ENCODE results near the gene TBCB.

Gene TBCB

GRCh38 chr19:36136964-36137686 is 21.9 kb downstream of the TBCB start:
- Histone ChIP-seq H3K27ac (ENCODE audit: low read length) (no peak overlapping the region), H3K36me3 (ENCODE audit: control insufficient read depth, insufficient read depth, low read length) (no peaks in the 10 kb centered on the region), H3K27me3 (ENCODE audit: control insufficient read depth, insufficient read depth, low read length) (no peaks in the 10 kb centered on the region), H3K4me1 (ENCODE audit: control insufficient read depth, insufficient read depth, low read length) (no peaks in the 10 kb centered on the region), H3K4me3 (ENCODE audit: low read length) (no peak overlapping the region), H3K9me3 (ENCODE audit: control insufficient read depth, insufficient read depth, low read length) (no peaks in the 10 kb centered on the region)
- WGBS (ENCODE audit: insufficient coverage, insufficient read length): no CpG with 5 or more reads among the region's 12 CpGs
- DNase-seq (ENCODE audit: low read depth, low spot score): no peak

GRCh38 chr19:36139120-36139472 is 23.8 kb downstream of the TBCB start:
- Histone ChIP-seq H3K27me3 (ENCODE audit: control insufficient read depth, insufficient read depth, low read length) (no peaks in the 10 kb centered on the region), H3K9me3 (ENCODE audit: control insufficient read depth, insufficient read depth, low read length) (no peaks in the 10 kb centered on the region), H3K4me3 (ENCODE audit: low read length) (peak overlapping the region; percentile 82), H3K36me3 (ENCODE audit: control insufficient read depth, insufficient read depth, low read length) (peaks cover 3% of the 10 kb centered on the region; the same call in 1 of the 2 replicates), H3K27ac (ENCODE audit: low read length) (no peak overlapping the region), H3K4me1 (ENCODE audit: control insufficient read depth, insufficient read depth, low read length) (no peaks in the 10 kb centered on the region)
- no CpG with 5 or more reads among the region's 7 CpGs for WGBS (ENCODE audit: insufficient coverage, insufficient read length)
- DNase-seq (ENCODE audit: low read depth, low spot score): no peak

- H3K9me3 ChIP-seq (ENCODE audit: control insufficient read depth, insufficient read depth, low read length): no peaks in the 10 kb centered on the region
- H3K36me3 ChIP-seq (ENCODE audit: control insufficient read depth, insufficient read depth, low read length): peaks cover 5% of the 10 kb centered on the region; the same call in 1 of the 2 replicates
- H3K4me1 ChIP-seq (ENCODE audit: control insufficient read depth, insufficient read depth, low read length): no peaks in the 10 kb centered on the region
- no peak within 1 kb of the TSS for H3K27ac ChIP-seq (ENCODE audit: low read length)
- peak within 1 kb of the TSS; percentile 82 for H3K4me3 ChIP-seq (ENCODE audit: low read length)
- DNase-seq (ENCODE audit: low read depth, low spot score): peak; percentile 98
- H3K27me3 ChIP-seq (ENCODE audit: control insufficient read depth, insufficient read depth, low read length): no peaks in the 10 kb centered on the region
- WGBS (ENCODE audit: insufficient coverage, insufficient read length): no CpG with 5 or more reads among the region's 75 CpGs
Measured at GRCh38 chr19:36139473-36140303, 24.4 kb downstream of the TBCB start, which contains the start of gene CAPNS1. CAPNS1 (plus strand) TSS chr19:36140066; CDS start chr19:36141012, 946 bp downstream.

GRCh38 chr19:36140304-36141038 is 25.2 kb downstream of the TBCB start:
- Histone ChIP-seq H3K9me3 (ENCODE audit: control insufficient read depth, insufficient read depth, low read length) (no peaks in the 10 kb centered on the region), H3K36me3 (ENCODE audit: control insufficient read depth, insufficient read depth, low read length) (peaks cover 6% of the 10 kb centered on the region), H3K27me3 (ENCODE audit: control insufficient read depth, insufficient read depth, low read length) (no peaks in the 10 kb centered on the region), H3K4me3 (ENCODE audit: low read length) (peak overlapping the region; percentile 82), H3K27ac (ENCODE audit: low read length) (no peak overlapping the region), H3K4me1 (ENCODE audit: control insufficient read depth, insufficient read depth, low read length) (no peaks in the 10 kb centered on the region)
- DNase-seq (ENCODE audit: low read depth, low spot score): no peak
- whole genome bisulfite sequencing (ENCODE audit: insufficient coverage, insufficient read length): no CpG with 5 or more reads among the region's 31 CpGs

GRCh38 chr19:36141039-36141927 is 26.0 kb downstream of the TBCB start:
- DNase-seq (ENCODE audit: low read depth, low spot score): peak; percentile 87
- Histone ChIP-seq H3K4me1 (ENCODE audit: control insufficient read depth, insufficient read depth, low read length) (no peaks in the 10 kb centered on the region), H3K4me3 (ENCODE audit: low read length) (peak overlapping the region; percentile 82; the same call in 1 of the 2 replicates), H3K27me3 (ENCODE audit: control insufficient read depth, insufficient read depth, low read length) (no peaks in the 10 kb centered on the region), H3K36me3 (ENCODE audit: control insufficient read depth, insufficient read depth, low read length) (peaks cover 15% of the 10 kb centered on the region), H3K9me3 (ENCODE audit: control insufficient read depth, insufficient read depth, low read length) (no peaks in the 10 kb centered on the region), H3K27ac (ENCODE audit: low read length) (no peak overlapping the region)
- WGBS (ENCODE audit: insufficient coverage, insufficient read length): no CpG with 5 or more reads among the region's 42 CpGs

- Histone ChIP-seq H3K27me3 (ENCODE audit: control insufficient read depth, insufficient read depth, low read length) (no peaks in the 10 kb centered on the region), H3K4me1 (ENCODE audit: control insufficient read depth, insufficient read depth, low read length) (no peaks in the 10 kb centered on the region), H3K27ac (ENCODE audit: low read length) (no peak overlapping the region), H3K9me3 (ENCODE audit: control insufficient read depth, insufficient read depth, low read length) (no peaks in the 10 kb centered on the region), H3K36me3 (ENCODE audit: control insufficient read depth, insufficient read depth, low read length) (peaks cover 21% of the 10 kb centered on the region), H3K4me3 (ENCODE audit: low read length) (no peak overlapping the region)
- WGBS (ENCODE audit: insufficient coverage, insufficient read length): no CpG with 5 or more reads among the region's 14 CpGs
- DNase-seq (ENCODE audit: low read depth, low spot score): no peak
Measured at GRCh38 chr19:36142046-36142445, 26.8 kb downstream of the TBCB start.

GRCh38 chr19:36142496-36142895 is 27.2 kb downstream of the TBCB start:
- Histone ChIP-seq H3K27ac (ENCODE audit: low read length) (no peak overlapping the region), H3K4me3 (ENCODE audit: low read length) (no peak overlapping the region), H3K27me3 (ENCODE audit: control insufficient read depth, insufficient read depth, low read length) (no peaks in the 10 kb centered on the region), H3K4me1 (ENCODE audit: control insufficient read depth, insufficient read depth, low read length) (no peaks in the 10 kb centered on the region), H3K9me3 (ENCODE audit: control insufficient read depth, insufficient read depth, low read length) (no peaks in the 10 kb centered on the region), H3K36me3 (ENCODE audit: control insufficient read depth, insufficient read depth, low read length) (peaks cover 22% of the 10 kb centered on the region)
- no peak for DNase-seq (ENCODE audit: low read depth, low spot score)
- WGBS (ENCODE audit: insufficient coverage, insufficient read length): no CpG with 5 or more reads among the region's 9 CpGs

GRCh38 chr19:36144624-36145023 is 29.4 kb downstream of the TBCB start:
- Histone ChIP-seq H3K9me3 (ENCODE audit: control insufficient read depth, insufficient read depth, low read length) (no peaks in the 10 kb centered on the region), H3K27me3 (ENCODE audit: control insufficient read depth, insufficient read depth, low read length) (no peaks in the 10 kb centered on the region), H3K4me1 (ENCODE audit: control insufficient read depth, insufficient read depth, low read length) (no peaks in the 10 kb centered on the region), H3K36me3 (ENCODE audit: control insufficient read depth, insufficient read depth, low read length) (peaks cover 27% of the 10 kb centered on the region), H3K4me3 (ENCODE audit: low read length) (no peak overlapping the region), H3K27ac (ENCODE audit: low read length) (no peak overlapping the region)
- DNase-seq (ENCODE audit: low read depth, low spot score): no peak
- no CpG with 5 or more reads among the region's 6 CpGs for WGBS (ENCODE audit: insufficient coverage, insufficient read length)

GRCh38 chr19:36149673-36150406 is 34.6 kb downstream of the TBCB start:
- DNase-seq (ENCODE audit: low read depth, low spot score): no peak
- no peak overlapping the region for H3K27ac ChIP-seq (ENCODE audit: low read length)
- no peaks in the 10 kb centered on the region for H3K4me1 ChIP-seq (ENCODE audit: control insufficient read depth, insufficient read depth, low read length)
- WGBS (ENCODE audit: insufficient coverage, insufficient read length): no CpG with 5 or more reads among the region's 13 CpGs
- no peak overlapping the region for H3K4me3 ChIP-seq (ENCODE audit: low read length)
- no peaks in the 10 kb centered on the region for H3K9me3 ChIP-seq (ENCODE audit: control insufficient read depth, insufficient read depth, low read length)
- no peaks in the 10 kb centered on the region for H3K27me3 ChIP-seq (ENCODE audit: control insufficient read depth, insufficient read depth, low read length)
- peaks cover 30% of the 10 kb centered on the region for H3K36me3 ChIP-seq (ENCODE audit: control insufficient read depth, insufficient read depth, low read length)
